ENCODE data around the gene TFR2. TPM values are rescaled to one million over a fixed set of nuclear protein-coding genes. Genes with fewer than 3 reads are reported as not detected.
A peak's percentile ranks its signal among the peaks of the same experiment; 100 is the strongest.

TFR2 gene
- total and polyA plus RNA-seq, 9 donors, result 0.06 to 0.79 (median 0.18) TPM; not detected in 3

GRCh38 chr7:100679129-100679926, 38.0 kb upstream of the TFR2 start:
- Histone ChIP-seq H3K36me3 (no peaks in the 10 kb centered on the region), H3K27ac (peak overlapping the region in 1 of 2 donors; percentile 0), H3K4me3 (no peak overlapping the region), H3K4me1 (ENCODE audit: insufficient read depth) (peaks cover 1% of the 10 kb centered on the region), H3K9me3 (no peaks in the 10 kb centered on the region), H3K27me3 (no peaks in the 10 kb centered on the region)
- peak; percentile 14 to 53 (median 33) for DNase-seq
- TF ChIP-seq CTCF (IDR thresholded peaks at IDR 0.05), result no peak
- no peak for TF ChIP-seq EP300 (IDR thresholded peaks at IDR 0.05)
- no peak for TF ChIP-seq POLR2A (IDR thresholded peaks at IDR 0.05)
- intact Hi-C loops (cut with DNase I), result loop anchor here in 1 of 4 donors (5.0 kb wide), 1 partner anchor 72 kb away; no protein-coding TSS in a partner anchor
- WGBS, 3 donors, result 56 to 73% (median 64%) methylated on average over 13 of the region's 13 CpGs

GRCh38 chr7:100678291-100678984, 37.1 kb upstream of the TFR2 start:
- Histone ChIP-seq H3K36me3 (no peaks in the 10 kb centered on the region), H3K4me3 (no peak overlapping the region), H3K9me3 (no peaks in the 10 kb centered on the region), H3K4me1 (ENCODE audit: insufficient read depth) (peaks cover 1% of the 10 kb centered on the region), H3K27me3 (no peaks in the 10 kb centered on the region), H3K27ac (no peak overlapping the region)
- intact Hi-C loops (cut with DNase I), result loop anchor here in 1 of 4 donors (5.0 kb wide), 1 partner anchor 71 kb away; no protein-coding TSS in a partner anchor
- peak; percentile 25 to 61 (median 51) for DNase-seq
- WGBS, 3 donors, result 63 to 69% (median 66%) methylated on average over 34 to 35 of the region's 35 CpGs
- TF ChIP-seq POLR2A (IDR thresholded peaks at IDR 0.05) (no peak), CTCF (IDR thresholded peaks at IDR 0.05) (no peak), EP300 (IDR thresholded peaks at IDR 0.05) (no peak)

GRCh38 chr7:100677308-100678267, 36.2 kb upstream of the TFR2 start:
- Histone ChIP-seq H3K27me3 (no peaks in the 10 kb centered on the region), H3K9me3 (no peaks in the 10 kb centered on the region), H3K27ac (no peak overlapping the region), H3K4me3 (no peak overlapping the region), H3K36me3 (no peaks in the 10 kb centered on the region), H3K4me1 (ENCODE audit: insufficient read depth) (peaks cover 1% of the 10 kb centered on the region)
- WGBS, 3 donors, result 82 to 88% (median 88%) methylated on average over 36 of the region's 36 CpGs
- no peak for TF ChIP-seq POLR2A (IDR thresholded peaks at IDR 0.05)
- no peak for TF ChIP-seq CTCF (IDR thresholded peaks at IDR 0.05)
- no peak for TF ChIP-seq EP300 (IDR thresholded peaks at IDR 0.05)
- peak; percentile 27 to 56 (median 44) for DNase-seq
- intact Hi-C loops (cut with DNase I), result loop anchor here in 2 of 4 donors (2.0 to 5.0 kb wide), 2 partner anchors 65 to 70 kb away; partner anchors contain the start of gene MOSPD3 (in 1 of the 2)
